HepG2 (cell line): ENCODE data around the gene RGS19. TPM values are rescaled to one million over a fixed set of nuclear protein-coding genes. Genes with fewer than 3 reads are reported as not detected.

Source experiments
- ARHGAP35 ChIP-seq: sonication (generic); formaldehyde crosslinking; IDR thresholded peaks from 2 replicates; pipeline ENCODE4 v1.9.0; 2022; ENCODE audit warnings: mild to moderate bottlenecking, inconsistent platforms, moderate library complexity, missing genetic modification reagents, borderline replicate concordance
- ATF7-NPFF ChIP-seq: sonication (generic); formaldehyde crosslinking; IDR thresholded peaks from 2 replicates; pipeline ENCODE4 v1.8.1; 2023; ENCODE audit warnings: mild to moderate bottlenecking, low read depth, missing genetic modification reagents, moderate library complexity
- FOXJ3 ChIP-seq: sonication (generic); formaldehyde crosslinking; IDR thresholded peaks from 2 replicates; pipeline ENCODE4 v1.4.0; 2020; ENCODE audit warnings: missing genetic modification reagents, mild to moderate bottlenecking, borderline replicate concordance
- FOXM1 ChIP-seq: sonication (generic); formaldehyde crosslinking; IDR thresholded peaks from 2 replicates; pipeline ENCODE4 v1.5.0; 2020; ENCODE audit warnings: missing genetic modification reagents
- IRF1 ChIP-seq: sonication (generic); formaldehyde crosslinking; IDR thresholded peaks from 2 replicates; pipeline ENCODE4 v1.4.0; 2020; ENCODE audit warnings: low read depth, mild to moderate bottlenecking, missing genetic modification reagents
- MLXIP ChIP-seq: sonication (generic); formaldehyde crosslinking; IDR thresholded peaks from 2 replicates; pipeline ENCODE4 v1.9.0; 2021; ENCODE audit warnings: missing genetic modification reagents, borderline replicate concordance
- PCBP1 ChIP-seq: fragments of 200-400 bp; formaldehyde crosslinking; IDR thresholded peaks from 2 replicates; pipeline ENCODE4 v1.6.1; 2017; ENCODE audit warnings: mild to moderate bottlenecking, low read depth, low read length, borderline replicate concordance
- PREB ChIP-seq: sonication (generic); formaldehyde crosslinking; IDR thresholded peaks from 2 replicates; pipeline ENCODE4 v1.4.0; 2020; ENCODE audit warnings: missing genetic modification reagents
- RNF2 ChIP-seq: fragments of 450-650 bp; conservative IDR thresholded peaks from 2 replicates; pipeline ENCODE4 v1.6.1; 2016; ENCODE audit warnings: low read depth
- SNAPC2 ChIP-seq: sonication (generic); formaldehyde crosslinking; IDR thresholded peaks from 2 replicates; pipeline ENCODE4 v1.8.1; 2022; ENCODE audit warnings: mild to moderate bottlenecking, missing genetic modification reagents
- TCF7L2 ChIP-seq: IDR thresholded peaks from 2 replicates; pipeline ENCODE4 v1.6.1; 2011; ENCODE audit warnings: mild to moderate bottlenecking, low read depth, low read length, moderate library complexity
- THAP8 ChIP-seq: sonication (generic); formaldehyde crosslinking; IDR thresholded peaks from 2 replicates; pipeline ENCODE4 v1.5.1; 2020; ENCODE audit warnings: missing genetic modification reagents, mild to moderate bottlenecking, borderline replicate concordance
- TRIM22 ChIP-seq: fragments of 450-650 bp; IDR thresholded peaks from 2 replicates; pipeline ENCODE4 v1.6.1; 2017
- ZFP37 ChIP-seq: sonication (generic); formaldehyde crosslinking; IDR thresholded peaks from 2 replicates; pipeline ENCODE4 v1.4.0; 2020; ENCODE audit warnings: missing genetic modification reagents, borderline replicate concordance
- ZNF510 ChIP-seq: sonication (generic); formaldehyde crosslinking; IDR thresholded peaks from 2 replicates; pipeline ENCODE4 v1.4.0; 2020; ENCODE audit warnings: low read depth, mild to moderate bottlenecking, missing genetic modification reagents
- ZNF816 ChIP-seq: sonication (generic); formaldehyde crosslinking; IDR thresholded peaks from 2 replicates; pipeline ENCODE4 v1.8.0; 2022; ENCODE audit warnings: missing genetic modification reagents, mild to moderate bottlenecking, borderline replicate concordance
- ZNF83 ChIP-seq: sonication (generic); formaldehyde crosslinking; IDR thresholded peaks from 2 replicates; pipeline ENCODE4 v1.4.0; 2020; ENCODE audit warnings: missing genetic modification reagents, mild to moderate bottlenecking, borderline replicate concordance
- ZXDC ChIP-seq: sonication (generic); formaldehyde crosslinking; IDR thresholded peaks from 2 replicates; pipeline ENCODE4 v1.5.0; 2020; ENCODE audit warnings: mild to moderate bottlenecking, missing genetic modification reagents
- polyA plus RNA-seq, 8 experiments: library from polyadenylated mRNA; depleted of rRNA in 3 of 8; stranded (reverse) in 7 of 8; unstranded in 1 of 8; fragments of >200 nt; fragmentation: Illumina TruSeq in 4 of 8; extraction: Trizol in 4 of 8; gene quantifications; 2 replicates each; pipeline versions ENCODE4 v1.2.1 to v1.2.3, GENCODE V29; 2011 to 2016; ENCODE audit warnings: low read depth in 4 of 8, missing spikeins in 1 of 8, mixed read lengths in 1 of 8; ENCODE audit not compliant: insufficient read depth in 1 of 8
- total RNA-seq, 5 experiments: library from RNA; depleted of rRNA; stranded (reverse); fragments of >200 nt; fragmentation: Illumina TruSeq; extraction: Trizol; gene quantifications; 2 replicates each; pipeline ENCODE4 v1.2.3, GENCODE V29; 2016; ENCODE audit warnings: low read depth in 1 of 5

Gene RGS19
- total and polyA plus RNA-seq, 2 of the 13 experiments (the other 11 are each of a cell fraction or from before 2014, with no cell fraction given), result 10.7 to 11.9 TPM

- TF ChIP-seq FOXJ3 (CRISPR knock-in tag) (no peak), IRF1 (CRISPR knock-in tag) (peak; percentile 77; the same call in 1 of the 2 replicates), THAP8 (CRISPR knock-in tag) (no peak), ARHGAP35 (peak; percentile 26; the same call in 1 of the 2 replicates), ZNF816 (CRISPR knock-in tag) (no peak), MLXIP (CRISPR knock-in tag) (no peak), ATF7-NPFF (CRISPR knock-in tag) (no peak), RNF2 (no peak), FOXM1 (CRISPR knock-in tag) (no peak), ZNF83 (CRISPR knock-in tag) (no peak), PREB (CRISPR knock-in tag) (no peak), ZFP37 (CRISPR knock-in tag) (peak; percentile 70; the same call in 1 of the 2 replicates), ZNF510 (CRISPR knock-in tag) (0 out of 2 replicates have a peak, but pooled peaks have one; percentile 86), SNAPC2 (CRISPR knock-in tag) (peak; percentile 60; the same call in 1 of the 2 replicates), ZXDC (CRISPR knock-in tag) (no peak), TRIM22 (no peak), TCF7L2 (no peak), PCBP1 (no peak)
Measured at GRCh38 chr20:64065062-64065973, 14.0 kb downstream of the RGS19 start (continued).
